HEK293 (cell line): ENCODE measurements around the gene GORAB.

Experiments
- CTCF ChIA-PET: fragments of 350-600 bp; formaldehyde crosslinking; extraction: SDS; loops from one replicate; lab custom pipeline; 2021; ENCODE audit warnings: antibody characterized with exemption; lab: Yijun Ruan, JAX
- POLR2A ChIA-PET: fragments of 300-600 bp; formaldehyde crosslinking; extraction: SDS; loops from one replicate; lab custom pipeline; 2020; ENCODE audit warnings: antibody characterized with exemption, inconsistent platforms; lab: Yijun Ruan, JAX
- H3K27ac ChIP-seq: fragments of 200-500 bp; sonication (Bioruptor generic); 2 replicates; pipeline ENCODE4 v1.5.1; 2014; ENCODE audit warnings: low read depth, low read length, control low read depth, inconsistent platforms; ENCODE audit errors: extremely low read depth
- H3K36me3 ChIP-seq, 2 experiments: fragments of 200-500 bp in 1 of 2; sonication (Bioruptor generic) in 1 of 2; 1 replicate in 1 of 2; 2 replicates in 1 of 2; pipeline ENCODE4 v1.5.1; 2014 to 2017; ENCODE audit warnings: inconsistent platforms in 2 of 2, low read length in 2 of 2; ENCODE audit not compliant: control insufficient read depth in 2 of 2, insufficient read depth in 1 of 2
- H3K4me1 ChIP-seq: fragments of 200-500 bp; sonication (Bioruptor generic); 2 replicates; pipeline ENCODE4 v1.5.1; 2014; ENCODE audit warnings: mild to moderate bottlenecking, low read length, inconsistent platforms; ENCODE audit not compliant: control insufficient read depth, insufficient read depth
- H3K4me3 ChIP-seq: 2 replicates; pipeline ENCODE4 v1.5.1; 2011; ENCODE audit warnings: low read depth, mild to moderate bottlenecking, control low read depth, low read length, moderate library complexity
- H3K9me3 ChIP-seq: fragments of 200-500 bp; sonication (Bioruptor generic); 2 replicates; pipeline ENCODE4 v1.5.1; 2014; ENCODE audit warnings: low read depth, low read length, inconsistent platforms; ENCODE audit not compliant: control insufficient read depth, insufficient read depth
- PRDM6 ChIP-seq: fragments of 450-650 bp; formaldehyde crosslinking; IDR thresholded peaks from 2 replicates; pipeline ENCODE4 v1.5.1; 2017; ENCODE audit warnings: missing biosample characterization, missing genetic modification characterization
- SP2 ChIP-seq: fragments of 450-650 bp; formaldehyde crosslinking; IDR thresholded peaks from 2 replicates; pipeline ENCODE4 v1.5.1; 2016; ENCODE audit warnings: missing biosample characterization, missing genetic modification characterization
- ZBTB44 ChIP-seq: fragments of 450-650 bp; IDR thresholded peaks from 2 replicates; pipeline ENCODE4 v1.5.1; 2018; ENCODE audit warnings: missing biosample characterization, mild to moderate bottlenecking, missing genetic modification characterization
- ZNF16 ChIP-seq: fragments of 450-650 bp; formaldehyde crosslinking; IDR thresholded peaks from 2 replicates; pipeline ENCODE4 v1.5.1; 2016; ENCODE audit warnings: low read depth, missing biosample characterization, missing genetic modification characterization
- ZNF335 ChIP-seq: fragments of 450-650 bp; formaldehyde crosslinking; conservative IDR thresholded peaks from 2 replicates; pipeline ENCODE4 v1.5.1; 2016; ENCODE audit warnings: missing biosample characterization, missing genetic modification characterization
- ZNF362 ChIP-seq: fragments of 450-650 bp; formaldehyde crosslinking; IDR thresholded peaks from 2 replicates; pipeline ENCODE4 v1.5.1; 2016; ENCODE audit warnings: missing biosample characterization, missing genetic modification characterization
- ZNF423 ChIP-seq: fragments of 450-650 bp; formaldehyde crosslinking; IDR thresholded peaks from 2 replicates; pipeline ENCODE4 v1.5.1; 2016; ENCODE audit warnings: missing biosample characterization, missing genetic modification characterization
- ZNF529 ChIP-seq: fragments of 450-650 bp; formaldehyde crosslinking; IDR thresholded peaks from 2 replicates; pipeline ENCODE4 v1.5.1; 2017; ENCODE audit warnings: missing genetic modification characterization, missing biosample characterization; ENCODE audit not compliant: insufficient replicate concordance
- ZNF555 ChIP-seq: fragments of 450-650 bp; formaldehyde crosslinking; conservative IDR thresholded peaks from 2 replicates; pipeline ENCODE4 v1.5.1; 2017; ENCODE audit warnings: missing biosample characterization, mild to moderate bottlenecking, missing genetic modification characterization, inconsistent platforms
- ZNF558 ChIP-seq: fragments of 450-650 bp; formaldehyde crosslinking; IDR thresholded peaks from 2 replicates; pipeline ENCODE4 v1.5.1; 2016; ENCODE audit warnings: missing biosample characterization, missing genetic modification characterization
- ZNF561 ChIP-seq: fragments of 450-650 bp; IDR thresholded peaks from 2 replicates; pipeline ENCODE4 v1.5.1; 2018; ENCODE audit warnings: missing biosample characterization, missing genetic modification characterization, borderline replicate concordance
- ZNF580 ChIP-seq: fragments of 450-650 bp; formaldehyde crosslinking; IDR thresholded peaks from 2 replicates; pipeline ENCODE4 v1.5.1; 2016; ENCODE audit warnings: missing biosample characterization, missing genetic modification characterization
- ZNF585B ChIP-seq: fragments of 450-650 bp; formaldehyde crosslinking; IDR thresholded peaks from 2 replicates; pipeline ENCODE4 v1.5.1; 2016; ENCODE audit warnings: missing biosample characterization, missing genetic modification characterization
- ZNF626 ChIP-seq: fragments of 450-650 bp; sonication (Bioruptor Pico); formaldehyde crosslinking; IDR thresholded peaks from 2 replicates; pipeline ENCODE4 v1.5.1; 2018; ENCODE audit warnings: missing biosample characterization, missing genetic modification characterization, inconsistent platforms
- ZNF747 ChIP-seq: fragments of 450-650 bp; formaldehyde crosslinking; IDR thresholded peaks from 2 replicates; pipeline ENCODE4 v1.5.1; 2016; ENCODE audit warnings: missing biosample characterization, missing genetic modification characterization
- ZNF777 ChIP-seq: fragments of 450-650 bp; formaldehyde crosslinking; IDR thresholded peaks from 2 replicates; pipeline ENCODE4 v1.5.1; 2017; ENCODE audit warnings: missing biosample characterization, missing genetic modification characterization, borderline replicate concordance
- ZSCAN18 ChIP-seq: fragments of 450-650 bp; formaldehyde crosslinking; IDR thresholded peaks from 2 replicates; pipeline ENCODE4 v1.5.1; 2016; ENCODE audit warnings: missing biosample characterization, missing genetic modification characterization

The GORAB gene

GRCh38 chr1:170530972-170531757 is 801 bp upstream of the GORAB start (continued):
- TF ChIP-seq ZNF362 (tag by site-specific recombination) (peak; percentile 36; the same call in 1 of the 2 replicates), ZNF747 (tag by site-specific recombination) (no peak), ZNF335 (tag by site-specific recombination) (0 out of 2 replicates have a peak, but pooled peaks have one; percentile 74), ZNF561 (tag by site-specific recombination) (0 out of 2 replicates have a peak, but pooled peaks have one; percentile 22), ZNF580 (tag by site-specific recombination) (no peak), ZNF555 (tag by site-specific recombination) (no peak), PRDM6 (tag by site-specific recombination) (no peak), ZNF558 (tag by site-specific recombination) (no peak)

GRCh38 chr1:170533298-170533697 is 1.3 kb downstream of the GORAB start:
- H3K36me3 ChIP-seq, result no peaks in the 10 kb centered on the region
- no peak overlapping the region for H3K27ac ChIP-seq
- ChIA-PET POLR2A (interaction anchor here (0.7 kb wide), 1 partner anchor 318 kb away, joined by 5 read pairs; no protein-coding TSS in a partner anchor), CTCF (interaction anchor here (1.0 kb wide), 1 partner anchor 11 kb away, joined by 3 read pairs; no protein-coding TSS in a partner anchor)
- peak overlapping the region; percentile 77 for H3K4me3 ChIP-seq
- H3K9me3 ChIP-seq, result no peaks in the 10 kb centered on the region
- TF ChIP-seq ZNF16 (tag by site-specific recombination) (no peak), ZNF626 (tag by site-specific recombination) (no peak), ZSCAN18 (tag by site-specific recombination) (no peak), ZNF529 (tag by site-specific recombination) (no peak), ZBTB44 (no peak), SP2 (tag by site-specific recombination) (no peak), ZNF777 (tag by site-specific recombination) (no peak), ZNF423 (tag by site-specific recombination) (no peak), ZNF585B (tag by site-specific recombination) (no peak)
- H3K4me1 ChIP-seq, result no peaks in the 10 kb centered on the region
